Caco-2 (cell line): ENCODE data around the gene MAGEL2. TPM values are rescaled to one million over a fixed set of nuclear protein-coding genes. Genes with fewer than 3 reads are reported as not detected.

Source experiments
- BruUV-seq: library from RNA; stranded (reverse); fragments of 400-500 nt; replicated peaks from 2 replicates; lab custom pipeline; 2021; lab: Mats Ljungman, UMichigan
- CTCF ChIA-PET: fragments of 300-600 bp; sonication (Branson Sonifier 250); formaldehyde crosslinking; loops from one replicate; lab custom pipeline; 2022; ENCODE audit warnings: antibody characterized with exemption; lab: Charles Lee
- POLR2A ChIA-PET: fragments of 300-600 bp; sonication (Branson Sonifier 250); formaldehyde crosslinking; loops from one replicate; lab custom pipeline; 2022; ENCODE audit warnings: antibody characterized with exemption; lab: Charles Lee
- DNase-seq, 2 experiments: peaks; one replicate each; pipeline versions ENCODE4 v3.0.0 to v3.0.0-alpha.2; 2020 to 2022
- H3K27me3 ChIP-seq: replicated peaks from 2 replicates; pipeline ENCODE4 v1.6.0; 2011; ENCODE audit warnings: low read length; ENCODE audit not compliant: control insufficient read depth, insufficient read depth
- H3K36me3 ChIP-seq: 2 replicates; pipeline ENCODE4 v1.5.1; 2011; ENCODE audit warnings: low read length; ENCODE audit not compliant: control insufficient read depth, insufficient read depth
- H3K4me1 ChIP-seq: fragments of 250-450 bp; sonication (Bioruptor Pico); 2 replicates; pipeline ENCODE4 v1.5.1; 2020; ENCODE audit warnings: mild to moderate bottlenecking
- H3K4me3 ChIP-seq: 2 replicates; pipeline ENCODE4 v1.5.1; 2011; ENCODE audit warnings: low read depth, mild to moderate bottlenecking, control low read depth, low read length
- H3K9me3 ChIP-seq: fragments of 250-450 bp; sonication (Bioruptor Pico); 2 replicates; pipeline ENCODE4 v1.5.1; 2020; ENCODE audit warnings: mild to moderate bottlenecking, moderate library complexity
- H3K27ac Mint-ChIP-seq: one replicate; pipeline ENCODE4 v1.8.0; 2022; ENCODE audit warnings: mixed read lengths; ENCODE audit not compliant: unreplicated experiment
- H3K27me3 Mint-ChIP-seq: one replicate; pipeline ENCODE4 v1.8.0; 2022; ENCODE audit warnings: mixed read lengths; ENCODE audit not compliant: insufficient read depth, unreplicated experiment
- H3K36me3 Mint-ChIP-seq: one replicate; pipeline ENCODE4 v1.8.0; 2022; ENCODE audit warnings: mild to moderate bottlenecking, mixed read lengths; ENCODE audit not compliant: insufficient read depth, unreplicated experiment
- H3K4me1 Mint-ChIP-seq: one replicate; pipeline ENCODE4 v1.8.0; 2022; ENCODE audit warnings: low read depth, mixed read lengths; ENCODE audit not compliant: unreplicated experiment
- H3K4me3 Mint-ChIP-seq: one replicate; pipeline ENCODE4 v1.8.0; 2022; ENCODE audit warnings: mild to moderate bottlenecking, moderate library complexity, mixed read lengths; ENCODE audit not compliant: unreplicated experiment
- H3K9me3 Mint-ChIP-seq: one replicate; pipeline ENCODE4 v1.8.0; 2022; ENCODE audit warnings: mixed read lengths; ENCODE audit not compliant: unreplicated experiment
- CTCF ChIP-seq, 2 experiments: fragments of 200-600 bp in 1 of 2; IDR thresholded peaks; 1 replicate in 1 of 2; 2 replicates in 1 of 2; pipeline versions ENCODE4 v1.5.1 to v1.8.0; 2011 to 2022; ENCODE audit warnings: antibody characterized with exemption in 1 of 2, control low read depth in 1 of 2, inconsistent platforms in 1 of 2, low read depth in 1 of 2, low read length in 1 of 2, mild to moderate bottlenecking in 1 of 2, moderate library complexity in 1 of 2; ENCODE audit not compliant: insufficient read depth in 1 of 2, severe bottlenecking in 1 of 2, unreplicated experiment in 1 of 2
- intact Hi-C: fragments of 100-400 bp; cut with micrococcal nuclease; formaldehyde crosslinking; loops from one replicate; pipeline ENCODE4 v1.10.0; 2022; ENCODE audit not compliant: unreplicated experiment
- total RNA-seq: library from RNA; stranded (reverse); gene quantifications from 2 replicates; pipeline ENCODE4 v1.2.3, GENCODE V29; 2022

The MAGEL2 gene
- total RNA-seq, 1 experiment from 2014 or later: not detected

DNA sequence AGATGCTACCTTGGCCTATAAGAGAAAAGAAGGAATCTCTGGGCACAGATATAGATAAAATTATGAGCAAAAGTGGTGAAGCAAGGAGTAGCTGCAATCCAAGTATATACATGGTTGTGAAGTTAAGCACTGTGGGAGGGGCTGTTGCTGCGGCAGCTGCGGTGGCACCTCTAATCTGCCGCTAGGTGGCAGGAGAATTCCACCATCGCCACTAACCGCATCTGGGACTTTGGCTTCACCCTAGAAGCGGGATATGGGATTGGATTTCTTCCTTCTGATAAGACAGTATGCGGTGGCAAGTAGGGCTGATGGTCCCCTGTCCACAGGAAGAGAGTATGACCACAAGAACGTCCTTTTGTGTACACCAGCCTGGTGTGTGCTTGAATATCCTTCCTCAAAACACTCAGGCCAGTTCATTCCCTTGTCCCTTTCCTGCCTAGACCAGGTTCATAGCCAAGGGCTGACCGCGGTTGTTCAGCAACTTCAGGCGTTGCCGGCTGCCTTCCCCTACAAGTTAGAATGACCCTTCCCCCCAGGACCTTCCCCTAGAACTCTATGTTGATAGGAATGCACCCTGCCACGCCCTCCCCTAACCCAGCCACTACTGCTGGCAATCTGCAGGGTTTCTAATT, 5.1 kb downstream of the MAGEL2 start:
- H3K4me3 Mint-ChIP-seq: no peak overlapping the region
- ChIA-PET CTCF (interaction anchor here (0.7 to 1.2 kb wide), 3 partner anchors 13 to 217 kb away, joined by 3 to 7 read pairs (median 4); no protein-coding TSS in a partner anchor), POLR2A (no interaction called here)
- H3K9me3 Mint-ChIP-seq: no peaks in the 10 kb centered on the region
- no peaks in the 10 kb centered on the region for H3K4me1 Mint-ChIP-seq
- H3K27me3 Mint-ChIP-seq: peaks cover 2% of the 10 kb centered on the region
- Histone ChIP-seq H3K4me3 (no peak overlapping the region), H3K4me1 (no peaks in the 10 kb centered on the region), H3K27me3 (no peaks in the 10 kb centered on the region), H3K36me3 (no peaks in the 10 kb centered on the region), H3K9me3 (no peaks in the 10 kb centered on the region)
- intact Hi-C loops: loop anchor here (1.0 kb wide), 4 partner anchors 118 to 236 kb away; no protein-coding TSS in a partner anchor
- TF ChIP-seq CTCF (IDR thresholded peaks at IDR 0.05; ENCODE audit: insufficient read depth in 1 of 2, low read depth in 1 of 2, low read length in 1 of 2, severe bottlenecking in 1 of 2, unreplicated experiment in 1 of 2): peak; percentile 76 to 91
- no peak overlapping the region for H3K27ac Mint-ChIP-seq
- no peaks in the 10 kb centered on the region for H3K36me3 Mint-ChIP-seq
- BruUV-seq: no TSS peak
- DNase-seq: peak; percentile 71 to 75

GRCh38 chr15:23634181-23634580, 13.5 kb downstream of the MAGEL2 start:
- H3K4me3 Mint-ChIP-seq: no peak overlapping the region
- ChIA-PET CTCF (no interaction called here), POLR2A (no interaction called here)
- intact Hi-C loops: loop anchor here (10.0 kb wide), 1 partner anchor 691 kb away; no protein-coding TSS in a partner anchor
- no peak overlapping the region for H3K27ac Mint-ChIP-seq
- Histone ChIP-seq H3K4me1 (no peaks in the 10 kb centered on the region), H3K36me3 (no peaks in the 10 kb centered on the region), H3K27me3 (no peaks in the 10 kb centered on the region), H3K9me3 (no peaks in the 10 kb centered on the region), H3K4me3 (no peak overlapping the region)
- H3K27me3 Mint-ChIP-seq: peaks cover 5% of the 10 kb centered on the region
- H3K4me1 Mint-ChIP-seq: no peaks in the 10 kb centered on the region
- TF ChIP-seq CTCF (IDR thresholded peaks at IDR 0.05; ENCODE audit: insufficient read depth in 1 of 2, low read depth in 1 of 2, low read length in 1 of 2, severe bottlenecking in 1 of 2, unreplicated experiment in 1 of 2): no peak
- DNase-seq: no peak
- no peaks in the 10 kb centered on the region for H3K9me3 Mint-ChIP-seq
- H3K36me3 Mint-ChIP-seq: no peaks in the 10 kb centered on the region
- BruUV-seq: no TSS peak

- Mint-ChIP-seq H3K27me3 (peaks cover 4% of the 10 kb centered on the region), H3K4me1 (peaks cover 7% of the 10 kb centered on the region), H3K36me3 (no peaks in the 10 kb centered on the region), H3K9me3 (no peaks in the 10 kb centered on the region), H3K4me3 (peak overlapping the region; percentile 59), H3K27ac (no peak overlapping the region)
- Histone ChIP-seq H3K27me3 (no peaks in the 10 kb centered on the region), H3K4me3 (peak overlapping the region; percentile 14), H3K9me3 (no peaks in the 10 kb centered on the region), H3K36me3 (no peaks in the 10 kb centered on the region), H3K4me1 (peaks cover 6% of the 10 kb centered on the region; the same call in 1 of the 2 replicates)
- ChIA-PET CTCF (interaction anchor here (1.0 to 1.3 kb wide), 4 partner anchors 10 to 249 kb away, joined by 3 to 4 read pairs (median 4); no protein-coding TSS in a partner anchor), POLR2A (no interaction called here)
- intact Hi-C loops: loop anchor here (5.0 kb wide), 4 partner anchors 42 to 248 kb away; no protein-coding TSS in a partner anchor
- peak; percentile 24 to 55 for TF ChIP-seq CTCF (IDR thresholded peaks at IDR 0.05; ENCODE audit: insufficient read depth in 1 of 2, low read depth in 1 of 2, low read length in 1 of 2, severe bottlenecking in 1 of 2, unreplicated experiment in 1 of 2)
- no peak for DNase-seq
- BruUV-seq: no TSS peak
Measured at GRCh38 chr15:23629234-23629805, 18.3 kb downstream of the MAGEL2 start.
